ENCODE data around the gene ARNT2. TPM values are rescaled to one million over a fixed set of nuclear protein-coding genes. Genes with fewer than 3 reads are reported as not detected.

The ARNT2 gene
- total RNA-seq, 1 experiment from 2014 or later: 16.8 TPM

GRCh38 chr15:80440024-80440423, 35.8 kb downstream of the ARNT2 start:
- Histone ChIP-seq H3K9me3 (ENCODE audit: control insufficient read depth, insufficient read depth, low read depth, low read length) (no peaks in the 10 kb centered on the region), H3K27me3 (ENCODE audit: control insufficient read depth, insufficient read depth, low read length) (no peaks in the 10 kb centered on the region), H3K27ac (ENCODE audit: low read length) (no peak overlapping the region), H3K4me1 (ENCODE audit: control insufficient read depth, insufficient read depth, low read length) (peaks cover 14% of the 10 kb centered on the region; the same call in 1 of the 2 replicates), H3K36me3 (ENCODE audit: control insufficient read depth, insufficient read depth, low read length) (no peaks in the 10 kb centered on the region), H3K4me3 (ENCODE audit: low read depth in 2 of 2, low read length in 2 of 2) (no peak overlapping the region)
- TF ChIP-seq TCF7L2 (IDR thresholded peaks at IDR 0.05; ENCODE audit: low read depth, low read length) (no peak), SIN3A (IDR thresholded peaks at IDR 0.05; ENCODE audit: borderline replicate concordance, insufficient read depth, low read depth, low read length) (no peak), CTCF (IDR thresholded peaks at IDR 0.05) (no peak), POLR2AphosphoS5 (IDR thresholded peaks at IDR 0.05; ENCODE audit: low read depth, low read length) (no peak)
- TF ChIP-seq, protein P1, sequence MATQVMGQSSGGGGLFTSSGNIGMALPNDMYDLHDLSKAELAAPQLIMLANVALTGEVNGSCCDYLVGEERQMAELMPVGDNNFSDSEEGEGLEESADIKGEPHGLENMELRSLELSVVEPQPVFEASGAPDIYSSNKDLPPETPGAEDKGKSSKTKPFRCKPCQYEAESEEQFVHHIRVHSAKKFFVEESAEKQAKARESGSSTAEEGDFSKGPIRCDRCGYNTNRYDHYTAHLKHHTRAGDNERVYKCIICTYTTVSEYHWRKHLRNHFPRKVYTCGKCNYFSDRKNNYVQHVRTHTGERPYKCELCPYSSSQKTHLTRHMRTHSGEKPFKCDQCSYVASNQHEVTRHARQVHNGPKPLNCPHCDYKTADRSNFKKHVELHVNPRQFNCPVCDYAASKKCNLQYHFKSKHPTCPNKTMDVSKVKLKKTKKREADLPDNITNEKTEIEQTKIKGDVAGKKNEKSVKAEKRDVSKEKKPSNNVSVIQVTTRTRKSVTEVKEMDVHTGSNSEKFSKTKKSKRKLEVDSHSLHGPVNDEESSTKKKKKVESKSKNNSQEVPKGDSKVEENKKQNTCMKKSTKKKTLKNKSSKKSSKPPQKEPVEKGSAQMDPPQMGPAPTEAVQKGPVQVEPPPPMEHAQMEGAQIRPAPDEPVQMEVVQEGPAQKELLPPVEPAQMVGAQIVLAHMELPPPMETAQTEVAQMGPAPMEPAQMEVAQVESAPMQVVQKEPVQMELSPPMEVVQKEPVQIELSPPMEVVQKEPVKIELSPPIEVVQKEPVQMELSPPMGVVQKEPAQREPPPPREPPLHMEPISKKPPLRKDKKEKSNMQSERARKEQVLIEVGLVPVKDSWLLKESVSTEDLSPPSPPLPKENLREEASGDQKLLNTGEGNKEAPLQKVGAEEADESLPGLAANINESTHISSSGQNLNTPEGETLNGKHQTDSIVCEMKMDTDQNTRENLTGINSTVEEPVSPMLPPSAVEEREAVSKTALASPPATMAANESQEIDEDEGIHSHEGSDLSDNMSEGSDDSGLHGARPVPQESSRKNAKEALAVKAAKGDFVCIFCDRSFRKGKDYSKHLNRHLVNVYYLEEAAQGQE (IDR thresholded peaks at IDR 0.05; ENCODE audit: insufficient read depth in 1 of 2, low read depth in 2 of 2, low read length in 1 of 2): no peak
- BruUV-seq (replicated peaks): no TSS peak
- ChIA-PET CTCF (no interaction called here), POLR2A (no interaction called here)
- in situ Hi-C loops (cut with HindIII; ENCODE audit: low pct_unique_long_range_greater_than_20kb, low sequenced_read_pairs) (no loop called here), intact Hi-C loops (cut with micrococcal nuclease; ENCODE audit: unreplicated experiment) (no loop called here)
- DNase-seq (ENCODE audit: low read depth, low spot score) (no peak), ATAC-seq (no peak)

DNA sequence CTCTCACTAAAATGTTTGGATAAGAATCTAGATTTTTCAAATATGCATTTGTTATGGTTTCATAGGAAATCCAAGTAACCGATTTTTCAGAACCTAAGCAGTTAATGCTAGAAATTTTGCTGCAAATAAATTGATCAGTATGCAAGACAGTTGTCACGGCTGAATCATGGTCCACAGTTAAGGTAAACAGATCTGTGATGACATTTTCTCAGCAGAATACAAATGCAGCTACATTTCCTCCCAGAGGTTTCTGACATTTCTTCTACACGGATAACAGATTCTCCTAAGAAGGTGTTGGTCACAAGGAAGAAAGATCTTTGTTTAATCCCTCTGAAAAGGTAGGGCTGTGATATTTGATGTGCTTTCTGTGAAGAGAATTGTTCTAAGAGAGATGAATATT, 36.9 kb downstream of the ARNT2 start:
- no peaks in the 10 kb centered on the region for H3K27me3 ChIP-seq (ENCODE audit: control insufficient read depth, insufficient read depth, low read length)
- H3K4me3 ChIP-seq (ENCODE audit: low read depth in 2 of 2, low read length in 2 of 2): no peak overlapping the region
- DNase-seq (ENCODE audit: low read depth, low spot score) (no peak), ATAC-seq (no peak)
- POLR2A ChIA-PET: no interaction called here
- no TSS peak for BruUV-seq (replicated peaks)
- peaks cover 14% of the 10 kb centered on the region; the same call in 1 of the 2 replicates for H3K4me1 ChIP-seq (ENCODE audit: control insufficient read depth, insufficient read depth, low read length)
- H3K36me3 ChIP-seq (ENCODE audit: control insufficient read depth, insufficient read depth, low read length): no peaks in the 10 kb centered on the region
- CTCF ChIA-PET: interaction anchor here (1.0 kb wide), 1 partner anchor 20 kb away, joined by 3 read pairs; no protein-coding TSS in a partner anchor
- intact Hi-C loops (cut with micrococcal nuclease; ENCODE audit: unreplicated experiment): no loop called here
- H3K27ac ChIP-seq (ENCODE audit: low read length): no peak overlapping the region
- in situ Hi-C loops (cut with HindIII; ENCODE audit: low pct_unique_long_range_greater_than_20kb, low sequenced_read_pairs): no loop called here
- TF ChIP-seq TCF7L2 (IDR thresholded peaks at IDR 0.05; ENCODE audit: low read depth, low read length) (no peak), CTCF (IDR thresholded peaks at IDR 0.05) (no peak), SIN3A (IDR thresholded peaks at IDR 0.05; ENCODE audit: borderline replicate concordance, insufficient read depth, low read depth, low read length) (no peak), POLR2AphosphoS5 (IDR thresholded peaks at IDR 0.05; ENCODE audit: low read depth, low read length) (no peak)
- TF ChIP-seq, protein P1 (IDR thresholded peaks at IDR 0.05; ENCODE audit: insufficient read depth in 1 of 2, low read depth in 2 of 2, low read length in 1 of 2): no peak
- no peaks in the 10 kb centered on the region for H3K9me3 ChIP-seq (ENCODE audit: control insufficient read depth, insufficient read depth, low read depth, low read length)
